Nucleus accumbens (tissue), 56 donors: ENCODE data around the gene PCBD2.
"Not testable (repeated sequence)": the region's sequence is repeated elsewhere in the genome, so short reads cannot be mapped to it uniquely, and the experiment has no call there.

ENCODE experiments used
- DNase-seq, 56 donors: peaks; one replicate each; lab custom pipeline; 2025; lab: John Stamatoyannopoulos, UW

The PCBD2 gene

DNA sequence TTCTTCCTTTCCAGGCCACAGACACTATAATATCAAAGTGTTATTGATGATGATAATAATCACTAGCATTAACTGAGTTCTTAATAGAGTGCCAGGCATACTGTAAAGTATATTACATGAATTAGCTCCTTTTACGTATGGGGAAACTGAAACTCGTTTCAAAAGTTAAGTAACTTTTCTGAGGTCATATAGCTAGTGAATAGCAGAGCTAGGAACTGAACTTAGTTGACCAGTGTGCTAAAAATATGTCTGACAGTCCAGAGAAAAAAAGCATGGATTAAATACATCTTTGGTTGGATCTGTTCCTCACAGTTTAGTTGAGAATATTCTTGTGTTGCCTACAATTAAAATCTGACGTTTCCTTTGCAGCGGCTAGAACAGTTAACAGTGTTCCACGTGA, 44.4 kb downstream of the PCBD2 start:
- DNase-seq: no peak

DNA sequence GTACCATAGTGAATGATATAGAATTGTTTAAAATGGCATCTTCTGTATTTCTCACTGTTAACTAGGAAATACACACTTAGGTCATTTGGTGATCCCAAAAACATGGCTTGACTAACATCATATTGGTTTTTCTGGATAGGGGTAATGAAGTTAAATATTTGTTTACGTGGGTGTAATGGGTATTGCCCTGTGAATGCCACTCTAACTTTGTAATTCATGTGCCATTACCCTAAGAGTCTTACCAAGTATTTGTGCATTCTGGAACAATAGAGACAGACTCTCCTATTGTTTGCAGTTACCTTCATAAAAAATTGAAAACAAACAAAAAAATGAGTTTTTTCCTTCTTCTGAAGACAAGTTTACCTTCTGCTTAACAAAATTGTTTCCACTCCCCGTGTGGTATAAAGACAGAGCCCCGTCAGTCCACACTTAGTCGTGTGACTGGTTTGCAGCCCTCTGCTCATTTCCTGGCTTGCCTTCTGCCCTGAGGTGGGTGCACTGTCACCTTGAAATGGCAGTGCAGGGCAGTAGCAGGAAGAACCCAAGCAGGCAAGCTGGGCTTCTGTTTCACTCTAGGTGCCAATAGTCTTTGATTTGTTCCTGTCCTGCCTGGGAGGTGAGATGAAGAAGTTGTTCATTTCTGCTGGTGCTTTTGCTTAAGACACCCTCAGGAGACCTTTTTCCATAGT, 53.1 kb downstream of the PCBD2 start:
- no peak for DNase-seq

DNA sequence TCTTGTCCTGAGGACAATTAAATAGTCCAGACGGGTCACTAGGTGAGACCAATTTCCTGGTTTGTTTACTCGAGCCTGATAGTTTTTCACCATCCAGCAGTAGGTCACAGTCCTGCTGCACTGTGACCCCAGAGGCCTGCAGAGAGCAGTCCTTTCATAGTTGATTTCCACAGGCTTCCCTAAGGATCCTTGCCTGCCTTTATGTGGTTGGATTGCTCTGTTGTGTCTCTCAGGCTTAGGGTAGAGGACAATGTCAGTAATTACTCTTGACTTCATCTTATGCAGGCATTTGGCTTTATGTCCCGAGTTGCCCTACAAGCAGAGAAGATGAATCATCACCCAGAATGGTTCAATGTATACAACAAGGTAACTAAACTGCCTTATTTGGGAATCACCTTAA, 53.8 kb downstream of the PCBD2 start:
- DNase-seq: no peak

DNA sequence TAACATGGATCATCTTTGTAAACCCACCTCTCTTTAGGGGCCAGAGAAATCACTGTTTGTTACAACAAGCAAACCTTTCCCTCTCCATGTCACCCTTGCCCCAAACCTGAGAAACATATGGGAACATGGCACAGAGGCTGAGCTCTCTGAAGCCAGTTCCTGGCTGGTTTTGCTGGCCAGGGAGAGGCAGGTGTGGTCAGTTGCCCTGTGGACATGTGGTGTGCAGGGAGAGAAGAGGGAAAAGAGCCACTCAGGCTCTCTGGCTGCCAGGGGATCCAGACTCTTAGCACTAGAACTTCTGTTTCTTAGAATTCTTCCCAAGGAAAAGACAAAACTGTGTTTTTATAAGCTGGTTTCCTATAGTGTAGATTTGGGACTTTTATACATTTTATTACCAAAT, 58.2 kb downstream of the PCBD2 start:
- no peak for DNase-seq

DNA sequence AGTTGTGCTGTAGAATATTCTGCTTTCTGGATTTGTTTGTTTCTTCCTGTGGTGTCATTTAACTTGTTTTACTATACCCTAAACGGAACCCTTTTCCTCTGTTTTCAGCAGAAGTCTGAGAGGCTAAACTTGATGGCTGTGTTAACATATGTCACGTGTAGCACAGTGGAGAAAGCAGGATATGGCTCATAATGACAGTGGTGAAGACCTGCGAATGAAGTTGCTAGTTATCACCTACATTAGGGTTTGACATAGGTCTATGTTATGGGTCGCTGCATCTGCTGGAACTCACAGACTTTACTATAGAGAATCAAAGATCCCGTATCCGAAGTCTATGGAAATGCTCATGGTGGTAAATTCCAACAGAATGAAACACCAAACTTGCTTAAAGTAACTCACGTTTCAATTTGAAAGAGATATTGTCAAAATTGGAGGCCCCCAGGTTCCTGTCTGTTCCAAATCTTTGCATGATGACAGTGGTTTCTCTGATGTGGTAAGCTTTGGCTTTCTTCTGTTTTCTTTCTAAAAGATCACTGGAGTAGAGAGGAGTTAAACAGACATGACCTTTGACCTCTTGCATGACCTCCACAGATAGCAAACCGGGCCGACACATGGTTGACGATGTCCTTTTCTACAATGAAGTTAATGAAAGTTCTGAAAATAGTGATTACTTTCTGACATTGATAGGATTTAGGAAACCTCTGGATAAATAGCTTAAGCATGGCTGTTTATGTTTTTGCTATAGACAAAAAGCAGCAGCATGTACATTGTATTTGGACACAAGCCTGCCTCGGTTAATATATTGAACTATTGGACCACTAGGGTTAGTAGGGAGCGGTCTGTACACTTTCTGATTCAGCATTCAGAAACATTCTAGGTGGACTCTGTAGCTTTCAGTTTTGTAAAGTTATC, 59.7 kb downstream of the PCBD2 start:
- no peak for DNase-seq

DNA sequence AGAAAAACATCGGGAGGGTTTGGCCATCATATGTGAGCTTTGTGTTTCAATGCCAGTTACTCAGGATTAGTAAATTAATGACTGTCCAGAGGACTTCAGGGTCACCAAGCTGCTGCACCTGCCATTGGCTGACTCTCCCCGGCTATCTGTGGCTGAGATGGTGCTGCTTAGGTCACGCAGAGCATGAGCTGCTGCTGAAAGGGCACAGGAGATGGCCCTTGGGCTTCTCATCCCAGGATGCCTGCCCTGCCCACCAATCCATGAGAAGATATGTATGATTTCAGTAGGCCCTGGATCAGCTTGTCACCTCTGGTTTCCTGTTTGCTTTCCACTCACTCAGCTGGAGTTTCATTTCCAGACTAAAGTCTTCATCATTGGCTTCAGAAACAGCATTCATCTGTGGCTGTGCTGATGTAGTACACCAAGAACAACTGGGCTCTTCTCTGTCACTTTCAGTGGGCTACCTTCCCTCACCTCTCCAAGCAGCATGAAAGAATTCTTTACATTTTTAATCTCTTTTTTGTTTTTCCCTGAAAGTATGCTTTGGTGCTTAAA, 60.4 kb downstream of the PCBD2 start:
- DNase-seq: no peak

DNA sequence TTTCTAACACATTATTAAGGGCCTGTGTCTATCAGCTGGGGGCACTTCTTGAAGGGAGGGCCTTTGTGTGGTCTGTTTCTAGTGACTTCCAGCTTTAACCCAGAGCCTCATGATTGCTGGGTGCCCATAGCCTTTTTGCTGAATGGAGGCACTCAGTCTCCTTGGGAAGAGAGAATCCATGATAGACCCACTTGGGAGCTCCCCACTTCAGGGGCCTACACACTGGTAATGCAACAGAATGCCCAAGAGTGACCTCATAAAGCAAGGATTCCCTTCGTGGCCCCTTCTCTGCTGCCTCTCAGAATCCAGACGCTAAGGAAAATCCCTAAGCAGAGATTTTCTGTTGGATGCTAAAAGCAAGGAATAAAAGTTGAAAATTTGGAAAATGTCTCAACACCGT, 62.7 kb downstream of the PCBD2 start, which contains the start of gene CATSPER3:
Gene CATSPER3, plus strand, starts transcription at position 301 of the 400 bp plus-strand sequence. Its CDS starts 85 bp downstream, at position 386.
- no peak for DNase-seq

DNA sequence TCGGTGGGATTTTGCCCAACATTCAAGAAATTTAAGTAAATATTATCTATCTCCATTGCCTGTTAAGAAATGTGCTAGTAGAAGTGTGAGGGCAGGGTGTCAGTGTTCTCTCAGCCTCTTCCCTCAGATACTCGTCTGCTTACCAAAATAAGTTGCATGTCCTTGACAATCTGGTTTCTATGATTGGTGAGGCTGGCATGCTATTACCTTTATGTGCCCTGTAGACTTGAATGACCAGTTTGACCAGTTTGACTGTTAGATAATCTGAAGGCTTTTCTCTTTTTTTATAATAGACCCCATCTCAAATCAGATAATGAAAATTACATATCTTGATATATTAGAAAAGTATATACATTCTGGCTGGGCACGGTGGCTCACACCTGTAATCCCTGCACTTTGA, 63.1 kb downstream of the PCBD2 start:
- no peak for DNase-seq

DNA sequence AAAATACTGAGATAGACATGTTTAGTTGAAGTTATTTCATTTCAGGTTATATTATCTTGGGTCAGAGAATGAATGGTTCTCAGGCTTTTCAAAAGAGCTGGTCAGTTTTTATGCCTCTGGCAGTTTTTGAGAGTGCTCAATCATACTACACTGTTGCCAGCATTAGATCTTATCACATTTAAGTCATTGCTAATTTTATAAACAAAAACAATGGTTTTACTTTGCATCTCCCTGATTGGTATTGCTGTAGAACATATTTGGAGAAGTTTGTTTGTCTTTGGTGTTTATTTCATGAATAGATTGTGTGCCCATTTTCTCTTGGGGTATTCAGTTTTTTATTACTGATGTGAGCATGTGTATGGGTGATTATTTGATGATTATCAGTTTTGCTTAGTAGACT, 64.2 kb downstream of the PCBD2 start:
- no peak for DNase-seq

DNA sequence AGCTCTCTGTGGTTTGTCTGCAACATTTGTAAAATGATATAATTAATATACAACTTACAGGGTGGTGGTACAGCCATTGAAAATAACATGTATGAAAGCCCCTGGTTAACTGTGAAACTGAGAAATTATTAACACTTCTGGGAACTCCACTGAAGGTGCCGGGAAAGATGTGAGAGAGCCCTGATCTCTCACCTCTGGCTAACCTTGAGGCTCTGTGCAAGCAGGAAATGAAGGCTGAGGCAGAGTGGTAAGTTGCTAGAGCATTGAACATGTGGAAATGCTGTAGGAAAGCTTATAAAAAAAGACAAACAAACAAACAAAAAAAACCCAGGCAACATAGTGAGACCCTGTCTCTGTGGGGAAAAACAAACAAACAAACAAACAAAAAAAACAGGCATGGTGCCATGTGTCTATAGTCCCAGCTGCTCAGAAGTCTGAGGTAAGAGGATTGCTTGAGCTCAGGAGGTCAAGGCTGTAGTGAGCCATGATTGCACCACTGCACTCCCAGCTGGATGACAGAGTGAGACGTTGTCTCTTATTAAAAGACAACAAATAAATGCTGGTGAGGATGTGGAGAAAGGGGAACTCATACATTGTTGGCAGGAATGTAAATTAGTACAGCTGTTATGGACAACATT, 70.3 kb downstream of the PCBD2 start:
- DNase-seq: no peak

DNA sequence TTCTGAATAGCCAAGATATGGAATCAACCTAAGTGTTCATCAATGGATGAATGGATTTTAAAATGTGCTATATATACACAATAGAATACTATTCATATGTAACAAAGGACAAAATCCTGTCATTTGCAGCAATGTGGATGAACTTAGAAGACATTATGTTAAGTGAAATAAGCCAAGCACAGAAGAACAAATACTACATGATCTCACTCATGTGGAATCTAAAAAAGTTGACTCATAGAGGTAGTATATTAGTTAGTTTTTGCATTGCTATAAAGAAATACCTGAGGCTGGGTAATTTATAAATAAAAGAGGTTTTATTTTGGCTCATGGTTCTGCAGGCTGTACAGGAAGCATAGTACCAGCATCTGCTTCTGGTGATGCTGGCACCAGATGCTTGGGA, 70.9 kb downstream of the PCBD2 start:
- DNase-seq: no peak

DNA sequence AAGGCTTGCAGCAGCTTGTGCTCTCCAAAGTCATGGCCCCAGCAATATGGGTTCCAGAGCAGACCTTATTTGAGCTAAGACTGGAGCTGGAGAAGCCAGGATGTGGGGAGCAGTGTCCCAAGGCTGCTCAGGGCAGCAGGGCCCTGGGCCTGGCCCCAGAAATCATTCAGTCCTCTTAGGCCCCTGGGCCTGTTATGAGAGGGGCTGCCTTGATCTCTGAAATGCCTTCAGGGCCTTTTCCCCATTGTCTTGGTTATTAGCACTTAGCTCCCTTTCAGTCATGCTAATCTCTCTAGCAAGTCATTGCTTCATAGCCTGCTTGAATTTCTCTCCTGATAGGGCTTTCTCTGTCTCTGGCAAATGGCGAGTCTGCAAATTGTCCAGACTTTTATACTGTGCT, 71.9 kb downstream of the PCBD2 start:
- DNase-seq: no peak

DNA sequence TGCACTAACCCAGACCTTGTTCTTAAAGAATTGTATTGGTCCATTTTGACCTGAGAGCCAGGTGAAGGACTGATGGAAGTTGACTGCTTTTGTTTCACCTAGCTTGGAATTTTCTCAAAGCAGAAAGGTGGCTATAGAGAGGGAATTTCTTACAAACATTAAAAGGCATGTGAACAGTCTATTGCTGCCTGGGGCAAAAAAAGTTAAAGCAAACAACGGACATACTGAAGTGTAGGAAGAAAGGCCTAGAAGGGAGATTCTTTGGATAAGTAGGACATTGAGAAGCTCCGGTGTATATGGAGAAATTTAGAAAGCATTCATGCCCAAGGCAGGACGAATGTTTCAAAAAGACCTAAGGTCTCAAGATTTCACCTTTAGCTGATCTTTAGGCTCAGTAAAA, 74.5 kb downstream of the PCBD2 start:
- no peak for DNase-seq

DNA sequence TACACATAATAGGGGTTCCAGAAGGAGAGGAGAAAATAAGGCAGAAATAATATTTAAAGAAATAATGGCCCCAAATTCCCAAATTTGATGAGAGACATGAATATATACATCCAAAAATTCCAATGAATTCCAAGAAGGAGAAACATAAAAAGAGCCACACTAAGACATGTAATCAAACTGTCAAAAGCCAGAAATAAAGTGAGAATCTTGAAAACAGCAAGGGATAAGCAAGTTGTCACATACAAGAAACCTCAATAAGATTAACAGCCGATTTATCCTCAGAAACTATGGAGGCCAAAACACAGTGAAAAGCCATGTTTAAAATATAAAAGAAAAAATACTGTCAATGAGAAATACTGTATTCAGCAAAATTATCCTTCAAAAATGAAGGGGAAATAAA, 77.3 kb downstream of the PCBD2 start:
- no peak for DNase-seq

DNA sequence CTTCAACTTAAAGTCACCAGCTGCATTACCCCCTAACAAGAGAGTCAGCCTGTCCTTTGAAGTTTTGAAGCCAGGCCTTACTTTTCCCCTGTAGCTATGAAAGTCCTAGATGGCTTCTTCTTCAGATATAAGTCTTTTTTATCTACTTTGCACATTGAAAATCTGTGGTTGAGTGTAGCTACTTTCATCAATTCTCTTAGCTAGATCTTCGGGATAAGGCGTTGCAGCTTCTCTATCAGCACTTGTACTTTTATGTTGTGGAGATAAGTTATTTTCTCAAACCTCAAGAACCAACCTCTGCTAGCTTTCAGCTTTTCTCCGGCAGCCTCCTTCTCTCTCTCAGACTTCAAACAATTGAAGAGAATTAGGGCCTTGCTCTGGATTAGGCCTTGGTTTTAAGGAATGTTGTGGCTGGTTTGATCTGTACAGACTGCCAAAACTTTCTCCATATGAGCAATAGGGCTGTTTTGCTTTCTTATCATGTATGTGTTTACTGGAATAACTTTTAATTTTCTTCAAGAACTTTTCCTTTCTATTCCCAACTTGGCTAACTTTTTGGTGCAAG, 84.4 kb downstream of the PCBD2 start:
- no peak for DNase-seq

DNA sequence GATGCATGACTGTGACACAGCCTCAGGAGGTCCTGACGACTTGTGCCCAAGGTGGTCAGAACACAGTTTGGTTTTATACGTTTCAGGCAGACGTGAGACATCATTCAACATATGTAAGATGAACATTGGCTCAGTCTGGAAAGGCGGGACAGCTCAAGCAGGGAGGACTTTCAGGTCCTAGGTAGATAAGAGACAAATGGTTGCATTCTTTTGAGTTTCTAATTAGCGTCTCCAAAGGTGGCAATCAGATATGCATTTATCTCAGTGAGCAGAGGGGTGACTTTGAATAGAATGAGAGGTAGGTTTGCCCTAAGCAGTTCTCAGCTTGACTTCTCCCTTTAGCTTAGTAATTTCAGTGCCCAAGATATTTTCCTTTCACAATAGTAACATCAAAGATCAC, 85.3 kb downstream of the PCBD2 start:
- not testable (repeated sequence) for DNase-seq

DNA sequence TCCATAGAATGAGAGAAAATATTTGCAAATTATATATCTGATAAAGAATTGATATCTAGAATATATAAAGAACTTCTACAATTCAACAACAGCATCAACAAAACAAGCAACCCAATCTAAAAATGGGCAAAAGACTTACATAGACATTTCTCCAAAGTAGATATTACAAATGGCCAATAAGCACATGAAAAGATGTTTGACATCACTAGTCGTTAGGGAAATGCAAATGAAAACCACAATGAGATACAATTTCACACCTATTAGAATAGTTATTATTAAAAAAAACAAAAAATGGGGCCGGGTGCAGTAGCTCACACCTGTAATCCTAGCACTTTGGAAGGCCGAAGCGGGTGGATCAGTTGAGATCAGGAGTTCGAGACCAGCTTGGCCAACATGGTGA, 87.2 kb downstream of the PCBD2 start:
- no peak for DNase-seq

DNA sequence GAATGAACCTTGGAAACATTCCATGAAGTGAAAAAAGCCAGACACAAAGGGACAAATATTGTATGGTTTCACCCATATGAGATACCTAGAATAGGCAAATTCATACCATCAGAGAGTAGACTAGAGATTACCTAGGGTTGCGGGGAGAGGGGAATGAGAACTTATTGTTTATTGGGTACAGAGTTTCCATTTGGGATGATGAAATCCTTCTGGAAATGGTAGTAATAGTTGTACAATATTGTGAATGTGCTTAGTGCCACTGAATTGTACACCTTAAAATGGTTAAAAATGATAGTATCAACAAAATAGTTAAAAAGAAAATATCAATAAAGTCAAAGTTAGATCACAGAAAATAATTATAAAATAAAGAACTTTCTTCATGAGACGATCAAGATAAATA, 88.2 kb downstream of the PCBD2 start:
- DNase-seq: no peak

DNA sequence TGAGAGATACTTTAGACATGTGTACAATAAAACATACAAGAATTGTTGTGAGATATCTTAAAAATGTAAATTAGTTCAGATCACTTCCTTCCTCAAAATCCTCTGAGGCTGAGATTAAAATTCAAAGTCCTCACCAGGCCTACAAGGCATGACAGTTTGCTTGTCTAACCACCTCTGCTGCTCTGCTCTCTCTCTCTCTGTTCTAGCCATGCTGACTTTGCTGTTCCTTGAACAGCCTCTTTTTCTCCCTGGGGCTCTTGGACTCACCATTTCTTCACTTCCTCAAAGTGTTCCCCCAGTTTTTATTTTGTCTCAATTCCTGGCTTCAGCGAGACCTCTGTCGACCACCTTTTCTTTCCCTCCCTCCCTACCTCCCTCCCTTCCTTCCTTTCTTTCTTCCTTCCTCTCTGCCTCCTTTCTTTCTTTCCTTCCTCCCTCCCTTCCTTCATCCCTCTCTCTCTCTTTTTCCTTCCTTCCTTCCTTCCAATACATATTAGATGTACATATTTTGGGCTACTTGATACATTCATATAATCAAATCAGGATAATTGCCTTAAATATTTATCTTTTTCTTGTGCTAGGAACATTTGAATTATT, 89.7 kb downstream of the PCBD2 start:
- no peak for DNase-seq

DNA sequence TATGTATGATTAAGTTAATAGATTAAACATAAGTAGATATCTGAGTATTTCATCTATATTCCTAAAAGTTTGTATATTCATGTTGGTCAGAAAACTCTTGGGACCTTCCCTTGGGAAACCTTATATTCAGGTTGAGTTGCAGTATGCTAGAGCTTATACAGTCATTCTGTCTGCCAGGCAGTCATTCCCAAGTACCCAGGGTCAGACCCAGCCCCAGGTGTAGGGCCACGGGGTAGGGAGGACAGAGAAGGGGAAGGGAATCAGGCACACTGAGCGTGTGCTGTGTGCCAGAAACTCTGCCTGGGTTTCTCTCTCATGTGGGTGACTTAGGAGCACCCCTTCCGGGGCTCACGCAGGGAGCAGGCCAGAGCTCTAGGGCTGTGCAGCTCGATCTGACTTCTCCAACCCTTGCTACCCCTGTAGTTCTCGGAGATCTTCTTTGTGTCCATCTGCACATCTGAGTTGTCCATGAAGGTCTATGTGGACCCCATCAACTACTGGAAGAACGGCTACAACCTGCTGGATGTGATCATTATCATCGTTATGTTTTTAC, 91.0 kb downstream of the PCBD2 start:
- DNase-seq: no peak
